Parathyroid adenoma (tissue), 2 donors: ENCODE results near the gene AP1S3.

Source experiments
- H2AFZ ChIP-seq: fragments of 300-600 bp; sonication (generic); one replicate; pipeline ENCODE4 v1.7.0; 2017; ENCODE audit warnings: antibody characterized with exemption, mild to moderate bottlenecking
- H3K27ac ChIP-seq: fragments of 300-600 bp; sonication (generic); one replicate; pipeline ENCODE4 v1.7.0; 2017
- H3K27me3 ChIP-seq: fragments of 300-600 bp; sonication (generic); one replicate; pipeline ENCODE4 v1.7.0; 2017; ENCODE audit warnings: low read length; ENCODE audit not compliant: control insufficient read depth, insufficient read depth
- H3K36me3 ChIP-seq: fragments of 300-600 bp; sonication (generic); one replicate; pipeline ENCODE4 v1.7.0; 2017; ENCODE audit warnings: low read length; ENCODE audit not compliant: control insufficient read depth, insufficient read depth
- H3K4me1 ChIP-seq: fragments of 300-600 bp; sonication (generic); one replicate; pipeline ENCODE4 v1.7.0; 2017; ENCODE audit warnings: control low read depth
- H3K4me2 ChIP-seq: fragments of 300-600 bp; sonication (generic); one replicate; pipeline ENCODE4 v1.7.0; 2017; ENCODE audit warnings: low read length
- H3K4me3 ChIP-seq: fragments of 300-600 bp; sonication (generic); one replicate; pipeline ENCODE4 v1.7.0; 2017; ENCODE audit warnings: low read depth, low read length
- H3K79me2 ChIP-seq: fragments of 300-600 bp; sonication (generic); one replicate; pipeline ENCODE4 v1.7.0; 2017; ENCODE audit warnings: control low read depth
- H3K9ac ChIP-seq: fragments of 300-600 bp; sonication (generic); one replicate; pipeline ENCODE4 v1.7.0; 2017; ENCODE audit warnings: mild to moderate bottlenecking
- H3K9me3 ChIP-seq: fragments of 300-600 bp; sonication (generic); one replicate; pipeline ENCODE4 v1.7.0; 2017; ENCODE audit warnings: low read length; ENCODE audit not compliant: control insufficient read depth
- CTCF ChIP-seq: fragments of 300-600 bp; sonication (generic); IDR thresholded peaks from one replicate; pipeline ENCODE4 v1.7.0; 2017; ENCODE audit warnings: antibody characterized with exemption, mild to moderate bottlenecking
- donor health status: primary hyperparathyroidism.

AP1S3 gene

GRCh38 chr2:223837287-223838061 lies at the start of gene AP1S3:
AP1S3 (minus strand) TSS chr2:223837582; CDS start chr2:223837450, 132 bp downstream.
- Histone ChIP-seq H3K4me3 (peak within 1 kb of the TSS; percentile 81), H3K27ac (peak within 1 kb of the TSS; percentile 33), H3K4me1 (no peaks in the 10 kb centered on the region), H2AFZ (peak within 1 kb of the TSS; percentile 72), H3K9ac (no peak within 1 kb of the TSS), H3K79me2 (no peaks in the 10 kb centered on the region), H3K4me2 (peak within 1 kb of the TSS; percentile 93), H3K27me3 (no peaks in the 10 kb centered on the region), H3K36me3 (no peaks in the 10 kb centered on the region), H3K9me3 (no peaks in the 10 kb centered on the region)
- no peak for TF ChIP-seq CTCF

- H3K4me1 ChIP-seq: no peaks in the 10 kb centered on the region
- H3K4me2 ChIP-seq: no peak overlapping the region
- no peak overlapping the region for H3K4me3 ChIP-seq
- peaks cover 5% of the 10 kb centered on the region for H3K79me2 ChIP-seq
- TF ChIP-seq CTCF: no peak
- H2AFZ ChIP-seq: no peak overlapping the region
- H3K27me3 ChIP-seq: no peaks in the 10 kb centered on the region
- no peaks in the 10 kb centered on the region for H3K36me3 ChIP-seq
- H3K27ac ChIP-seq: no peak overlapping the region
- no peak overlapping the region for H3K9ac ChIP-seq
- H3K9me3 ChIP-seq: no peaks in the 10 kb centered on the region
Observed at GRCh38 chr2:223887127-223887526, 49.7 kb upstream of the AP1S3 start.

- Histone ChIP-seq H3K36me3 (no peaks in the 10 kb centered on the region), H3K4me3 (no peak overlapping the region), H3K4me1 (no peaks in the 10 kb centered on the region), H3K4me2 (no peak overlapping the region), H3K9ac (no peak overlapping the region), H3K79me2 (peaks cover 5% of the 10 kb centered on the region), H3K27ac (no peak overlapping the region), H2AFZ (no peak overlapping the region), H3K27me3 (no peaks in the 10 kb centered on the region), H3K9me3 (no peaks in the 10 kb centered on the region)
- TF ChIP-seq CTCF: no peak
Observed at GRCh38 chr2:223886726-223887125, 49.3 kb upstream of the AP1S3 start.

GRCh38 chr2:223884399-223884798 lies 47.0 kb upstream of the AP1S3 start:
- no peak overlapping the region for H3K4me2 ChIP-seq
- no peaks in the 10 kb centered on the region for H3K27me3 ChIP-seq
- no peak overlapping the region for H2AFZ ChIP-seq
- H3K79me2 ChIP-seq: peaks cover 4% of the 10 kb centered on the region
- no peaks in the 10 kb centered on the region for H3K9me3 ChIP-seq
- H3K4me1 ChIP-seq: peaks cover 3% of the 10 kb centered on the region
- H3K27ac ChIP-seq: no peak overlapping the region
- H3K4me3 ChIP-seq: no peak overlapping the region
- no peak for TF ChIP-seq CTCF
- no peaks in the 10 kb centered on the region for H3K36me3 ChIP-seq
- H3K9ac ChIP-seq: no peak overlapping the region

- Histone ChIP-seq H3K9me3 (no peaks in the 10 kb centered on the region), H3K4me1 (peaks cover 3% of the 10 kb centered on the region), H2AFZ (no peak overlapping the region), H3K36me3 (no peaks in the 10 kb centered on the region), H3K9ac (no peak overlapping the region), H3K27me3 (no peaks in the 10 kb centered on the region), H3K27ac (no peak overlapping the region), H3K79me2 (no peaks in the 10 kb centered on the region), H3K4me2 (no peak overlapping the region), H3K4me3 (no peak overlapping the region)
- TF ChIP-seq CTCF: no peak
Observed at GRCh38 chr2:223882715-223883114, 45.3 kb upstream of the AP1S3 start.
